Middle frontal gyrus (tissue), 1 donor: ENCODE measurements around the gene JMJD8.
A peak's percentile ranks its signal among the peaks of the same experiment; 100 is the strongest.

Source experiments
- DNase-seq: peaks from one replicate; pipeline ENCODE4 v3.0.0-alpha.2; 2015; ENCODE audit warnings: low spot score; ENCODE audit errors: extremely low spot score

The JMJD8 gene

DNA sequence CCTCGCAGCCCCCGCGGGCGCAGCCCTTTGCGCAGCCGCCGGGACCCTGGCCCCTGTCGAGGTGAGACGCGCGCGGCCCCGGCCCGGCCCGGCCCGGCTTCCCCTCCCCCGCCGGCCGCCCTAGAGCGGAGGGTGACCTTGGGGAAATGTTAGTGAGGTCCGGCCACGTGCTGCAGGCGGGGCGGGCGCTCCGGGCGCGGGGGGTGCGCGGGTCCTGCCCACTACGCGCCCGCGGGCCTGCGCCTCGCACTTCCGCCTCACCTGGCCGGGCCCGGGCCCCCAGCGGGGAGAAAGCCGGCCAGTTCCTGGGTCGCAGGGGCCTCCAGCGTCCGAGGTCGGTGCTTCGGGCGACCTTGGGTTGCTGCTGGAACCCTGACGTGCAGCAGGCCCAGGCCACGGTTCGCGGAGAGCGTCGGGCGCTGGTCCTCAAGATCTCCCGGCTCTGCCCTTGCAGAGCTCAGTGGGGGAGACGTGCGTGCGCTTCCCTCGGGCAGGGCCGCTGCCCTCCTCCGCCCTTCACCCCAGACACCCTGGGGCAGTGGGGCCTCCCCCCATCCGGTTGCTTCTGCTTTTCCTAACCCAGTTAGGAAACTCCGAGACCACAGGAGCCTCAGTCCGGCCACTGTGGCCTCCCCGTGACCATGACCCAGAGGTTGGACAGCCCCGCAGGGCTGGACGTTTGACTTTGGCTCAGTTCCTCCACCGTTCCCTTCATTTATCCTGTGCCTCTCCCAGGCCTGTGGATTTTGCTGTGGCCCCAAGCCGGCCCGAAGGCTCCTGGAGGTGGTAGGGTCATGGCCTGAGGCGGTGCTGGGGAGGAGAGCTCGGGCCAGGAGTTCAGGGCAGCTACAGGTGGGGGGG is 41.7 kb downstream of the JMJD8 start:
- no peak for DNase-seq

DNA sequence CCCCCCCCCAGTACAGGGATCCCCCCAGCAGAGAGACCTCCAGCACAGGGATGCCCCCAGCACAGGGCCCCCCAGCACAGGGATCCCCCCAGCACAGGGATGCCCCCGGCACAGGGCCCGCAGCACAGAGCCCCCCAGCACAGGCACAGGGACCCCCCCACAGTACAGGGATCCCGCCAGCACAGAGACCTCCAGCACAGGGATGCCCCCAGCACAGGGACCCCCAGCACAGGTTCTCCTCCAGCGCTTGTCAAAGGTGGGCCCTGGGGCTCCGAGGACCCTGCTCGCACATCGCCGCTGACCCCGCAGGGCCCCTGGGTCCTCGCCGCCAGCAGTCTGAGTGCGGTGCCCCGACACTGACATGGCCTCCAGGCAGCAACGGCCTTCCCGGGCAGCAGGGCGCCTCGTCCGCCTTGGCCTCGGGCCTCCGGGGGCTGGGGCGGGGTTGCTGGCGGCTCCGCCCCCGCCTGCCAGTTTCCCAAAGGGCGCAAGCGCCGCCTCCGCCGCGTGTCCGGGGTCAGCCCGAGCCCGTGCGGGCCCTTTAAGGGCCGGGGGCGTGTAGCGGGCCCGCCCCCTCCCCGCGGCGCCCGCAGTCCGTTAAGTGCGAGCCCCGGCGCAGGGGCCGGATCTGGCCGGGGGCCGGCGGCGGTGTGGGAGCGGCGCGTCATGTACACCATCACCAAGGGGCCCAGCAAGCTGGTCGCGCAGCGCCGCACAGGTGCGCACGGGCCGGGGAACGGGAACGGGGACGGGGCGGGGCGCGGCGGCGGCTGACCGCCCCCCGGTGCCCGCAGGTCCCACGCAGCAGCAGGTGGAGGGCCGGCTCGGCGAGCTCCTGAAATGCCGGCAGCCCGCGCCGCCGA is 42.6 kb downstream of the JMJD8 start, which contains the start of gene MCRIP2:
MCRIP2 (plus strand) TSS at position 503 of the 863 bp plus-strand sequence; CDS start at position 667, 164 bp downstream.
- DNase-seq, result peak; percentile 47

DNA sequence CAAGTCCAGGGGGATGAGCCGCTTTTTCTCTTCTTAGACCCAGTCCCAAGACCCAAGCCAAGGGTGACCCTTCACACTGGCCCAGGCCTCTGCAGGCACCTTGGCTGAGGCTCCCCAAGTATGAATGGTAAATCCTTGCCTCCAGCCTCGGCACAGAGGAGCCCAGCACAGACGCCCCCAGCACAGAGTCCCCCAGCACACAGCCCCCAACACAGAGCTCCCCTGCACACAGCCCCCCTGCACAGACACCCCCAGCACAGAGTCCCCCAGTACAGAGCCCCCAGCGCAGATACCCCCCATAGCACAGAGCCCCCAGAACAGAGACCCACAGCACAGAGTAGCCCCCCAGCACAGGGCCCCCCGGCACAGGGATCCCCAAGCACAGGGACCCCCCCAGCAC is 43.5 kb downstream of the JMJD8 start:
- DNase-seq, result no peak

DNA sequence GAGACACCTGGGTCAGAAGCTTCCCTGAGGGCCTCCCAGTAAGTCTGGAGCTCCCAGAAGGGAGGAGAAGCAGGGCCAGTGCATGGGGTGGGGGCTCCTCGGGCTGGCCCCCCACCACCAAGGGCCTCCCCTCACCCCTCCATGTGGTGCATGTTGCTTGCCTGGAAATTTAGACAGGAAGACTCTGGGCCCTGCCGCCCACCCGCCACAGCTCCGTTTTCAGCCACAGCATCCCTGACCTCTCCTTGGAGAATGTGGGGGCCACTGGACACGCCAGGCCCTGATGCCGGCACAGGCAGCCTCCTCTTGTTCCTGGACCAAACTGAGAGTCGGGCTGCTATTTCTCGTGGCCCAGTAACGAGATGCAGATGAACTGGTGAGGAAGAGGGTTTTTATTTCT is 45.3 kb downstream of the JMJD8 start:
- no peak for DNase-seq

DNA sequence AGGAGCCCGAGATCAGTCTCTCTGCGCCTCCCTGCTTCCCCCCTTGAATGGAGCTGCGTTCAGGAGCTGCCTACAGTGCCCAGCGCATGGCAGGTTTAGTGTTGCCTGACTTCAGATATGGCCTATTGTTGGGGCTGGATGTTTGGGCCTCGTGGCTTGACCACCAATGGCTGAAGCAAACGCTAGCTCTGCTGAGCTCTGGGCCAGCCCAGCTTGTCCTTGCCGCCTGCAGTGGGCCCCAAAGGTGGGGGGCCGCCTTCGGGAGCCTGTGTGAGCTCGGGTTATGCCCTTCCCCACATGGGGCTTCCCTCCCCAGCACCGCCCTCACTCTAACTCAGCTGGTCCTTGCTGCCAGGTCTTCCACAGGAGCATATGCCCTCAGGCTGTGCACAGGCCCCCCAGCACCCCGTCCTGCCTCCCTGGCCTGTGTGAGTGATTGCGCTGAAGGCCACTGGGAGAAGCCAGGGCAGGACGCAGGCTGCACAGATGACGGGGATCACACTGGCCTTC is 46.0 kb downstream of the JMJD8 start:
- DNase-seq, result no peak

DNA sequence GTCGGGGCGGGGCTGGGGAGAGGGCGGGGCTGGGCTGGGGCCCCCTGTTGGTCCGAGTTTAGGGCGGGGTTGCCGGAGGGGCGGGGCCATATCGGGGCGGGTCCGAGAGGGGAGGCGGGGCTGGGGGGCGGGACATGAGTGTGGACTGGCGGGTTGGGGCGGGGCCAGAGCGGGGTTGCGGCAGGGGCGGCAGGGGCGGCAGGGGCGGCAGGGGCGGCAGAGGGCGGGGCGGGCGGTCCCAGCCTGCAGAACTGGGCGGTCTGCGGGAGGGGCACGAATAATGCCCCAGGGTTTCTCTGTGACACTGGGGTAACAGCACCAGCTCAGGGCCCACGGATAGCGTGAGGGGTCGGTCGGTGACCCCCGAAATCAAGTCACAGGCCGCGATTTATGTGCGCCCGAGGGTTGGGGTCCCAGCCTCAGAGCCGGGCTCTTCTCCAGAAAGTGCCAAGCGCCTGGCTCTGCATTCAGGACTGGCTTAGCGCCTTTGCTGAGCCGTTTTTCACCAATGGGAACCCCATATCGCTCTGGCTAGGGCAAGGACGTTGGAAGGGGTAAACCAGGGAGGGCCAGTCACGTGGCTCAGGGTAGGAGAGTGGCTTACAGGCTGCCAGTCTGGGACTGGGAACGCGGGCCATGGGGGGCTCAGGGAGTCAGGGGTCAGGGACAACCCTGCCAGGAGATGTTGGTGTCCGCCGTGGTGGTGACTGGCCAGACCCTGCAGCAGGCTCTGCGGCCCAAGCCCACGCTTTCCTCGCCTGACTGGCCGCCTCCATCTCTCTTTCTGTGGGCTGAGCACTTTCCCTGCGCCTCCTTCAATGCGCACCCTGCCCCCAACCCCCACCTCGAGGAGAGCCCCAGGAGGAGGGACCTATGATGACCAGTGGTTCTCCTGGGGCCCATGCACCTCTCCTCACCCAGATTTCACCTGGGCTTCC is 46.8 kb downstream of the JMJD8 start:
- DNase-seq, result no peak

DNA sequence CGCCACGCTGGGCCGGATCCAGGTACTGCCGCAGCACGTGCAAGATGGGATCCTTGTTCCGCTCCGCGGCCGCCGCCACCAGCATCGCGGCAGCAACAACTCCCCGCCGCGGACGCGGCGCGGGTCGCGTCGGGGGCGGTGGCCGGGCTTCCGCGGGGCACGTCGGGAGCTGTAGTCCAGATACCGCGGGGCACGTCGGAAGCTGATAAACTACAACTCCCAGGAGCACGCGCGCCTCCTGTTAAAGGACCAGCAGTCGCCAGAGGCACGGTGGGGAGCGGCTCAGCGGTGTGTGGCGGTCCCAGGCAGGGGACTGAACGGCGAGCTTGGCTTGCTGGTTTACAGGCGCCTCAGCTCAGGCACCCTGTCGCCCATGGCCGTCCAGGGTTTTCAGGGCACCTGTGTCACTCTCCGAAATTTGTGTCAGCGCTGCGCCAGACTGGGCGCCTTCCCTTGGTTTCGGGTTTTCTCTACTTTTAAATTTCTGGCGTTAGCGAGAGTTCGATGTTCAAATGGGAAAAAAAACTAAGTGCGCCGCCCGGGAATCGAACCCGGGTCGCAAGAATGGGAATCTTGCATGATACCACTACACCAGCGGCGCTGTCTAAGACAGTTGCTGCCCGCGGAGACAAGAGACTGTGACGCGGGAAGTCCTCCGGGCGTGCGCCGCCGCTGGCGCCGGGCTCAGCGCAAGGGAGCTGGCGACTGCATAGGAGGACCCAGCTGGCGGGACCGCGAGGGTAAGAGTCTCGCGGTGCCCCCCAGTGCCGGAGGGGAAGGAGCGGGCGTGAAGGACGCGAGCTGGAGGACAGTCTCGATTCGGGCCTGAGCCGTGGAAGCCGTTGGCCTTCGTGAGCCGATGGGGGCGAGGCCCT is 47.7 kb downstream of the JMJD8 start, which contains the start of gene METTL26:
METTL26 (minus strand) TSS at position 100 of the 875 bp plus-strand sequence; CDS start at position 85, 15 bp downstream.
- peak; percentile 91 for DNase-seq

DNA sequence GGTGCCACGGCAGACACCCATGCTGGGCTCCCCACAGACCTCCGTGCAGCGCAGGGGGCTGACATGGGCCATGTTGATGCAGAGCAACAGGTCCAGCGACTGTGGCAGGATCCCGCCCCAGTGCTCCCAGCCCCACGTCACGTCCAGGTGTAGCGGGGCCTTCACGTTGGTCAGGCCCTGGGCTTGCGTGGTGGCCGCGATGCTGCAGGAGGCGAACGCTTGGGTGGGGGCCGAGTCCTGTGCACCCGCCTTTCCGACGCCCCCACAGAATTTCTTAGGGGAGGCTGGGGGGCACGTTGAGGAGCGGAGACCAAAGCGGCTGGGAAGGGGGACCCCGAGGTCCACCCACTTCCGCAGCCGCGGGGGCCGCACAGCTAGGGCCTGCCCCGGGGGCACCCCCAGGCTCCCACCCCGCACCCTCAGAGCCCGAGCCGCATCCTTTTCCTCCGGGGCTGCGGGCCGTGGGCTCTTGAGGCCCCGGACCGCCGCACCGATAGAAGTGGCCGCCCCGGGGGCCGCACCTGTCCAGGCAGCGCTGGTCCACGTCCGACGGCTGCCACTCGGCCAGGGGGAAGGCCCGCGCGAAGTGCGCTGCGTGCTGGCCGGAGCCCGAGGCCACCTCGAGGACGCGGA is 48.4 kb downstream of the JMJD8 start:
- no peak for DNase-seq

DNA sequence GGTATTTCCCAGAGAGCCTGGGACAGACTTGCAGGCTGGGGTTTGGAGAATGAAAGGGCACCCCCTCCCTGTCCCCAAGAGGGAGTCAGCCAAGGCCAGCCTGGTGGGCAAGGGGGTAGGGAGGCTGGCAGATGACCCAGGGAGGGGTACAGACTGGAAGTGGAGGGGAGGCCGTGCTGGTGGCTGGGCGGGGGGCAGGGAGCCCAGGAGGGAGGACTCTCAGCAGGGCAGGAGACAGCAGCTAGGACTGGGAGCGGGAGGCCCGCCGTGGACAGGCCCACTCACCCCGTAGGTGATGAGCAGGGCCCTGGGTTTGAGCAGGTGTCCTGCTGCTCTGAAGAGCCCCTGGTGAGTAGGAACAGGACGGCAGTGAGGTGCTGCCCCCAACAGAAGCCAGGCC is 49.1 kb downstream of the JMJD8 start:
- DNase-seq, result no peak

DNA sequence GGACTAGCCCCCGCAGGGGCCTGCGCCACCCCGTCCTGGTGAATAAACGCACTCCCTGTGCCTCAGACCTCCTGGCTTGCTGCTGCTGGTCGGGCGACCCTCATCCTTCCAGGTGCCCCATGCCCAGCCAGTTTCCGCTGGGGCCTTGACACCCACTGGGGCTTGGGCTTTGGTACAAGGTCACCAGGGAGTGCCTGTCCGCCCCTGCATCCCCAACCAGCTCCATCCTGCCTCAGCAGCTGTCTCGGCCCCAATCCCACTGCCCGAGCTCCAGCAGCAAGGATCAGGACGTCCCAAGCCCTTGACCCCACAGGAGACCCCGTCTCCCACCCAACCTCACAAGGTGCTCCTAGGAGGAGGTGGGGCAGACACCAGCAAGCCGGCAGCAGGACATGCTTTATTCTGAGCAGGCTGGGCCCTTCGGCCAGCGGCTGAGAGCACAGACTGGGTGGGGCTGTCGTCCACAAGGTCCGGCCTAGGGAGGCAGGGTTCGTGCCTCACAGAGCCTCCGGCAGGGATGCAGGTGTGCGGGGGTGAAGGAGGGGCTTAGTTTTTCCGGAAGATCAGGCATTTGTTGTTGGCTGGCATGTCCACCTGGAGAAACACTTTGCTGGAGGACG is 50.0 kb downstream of the JMJD8 start:
- no peak for DNase-seq

DNA sequence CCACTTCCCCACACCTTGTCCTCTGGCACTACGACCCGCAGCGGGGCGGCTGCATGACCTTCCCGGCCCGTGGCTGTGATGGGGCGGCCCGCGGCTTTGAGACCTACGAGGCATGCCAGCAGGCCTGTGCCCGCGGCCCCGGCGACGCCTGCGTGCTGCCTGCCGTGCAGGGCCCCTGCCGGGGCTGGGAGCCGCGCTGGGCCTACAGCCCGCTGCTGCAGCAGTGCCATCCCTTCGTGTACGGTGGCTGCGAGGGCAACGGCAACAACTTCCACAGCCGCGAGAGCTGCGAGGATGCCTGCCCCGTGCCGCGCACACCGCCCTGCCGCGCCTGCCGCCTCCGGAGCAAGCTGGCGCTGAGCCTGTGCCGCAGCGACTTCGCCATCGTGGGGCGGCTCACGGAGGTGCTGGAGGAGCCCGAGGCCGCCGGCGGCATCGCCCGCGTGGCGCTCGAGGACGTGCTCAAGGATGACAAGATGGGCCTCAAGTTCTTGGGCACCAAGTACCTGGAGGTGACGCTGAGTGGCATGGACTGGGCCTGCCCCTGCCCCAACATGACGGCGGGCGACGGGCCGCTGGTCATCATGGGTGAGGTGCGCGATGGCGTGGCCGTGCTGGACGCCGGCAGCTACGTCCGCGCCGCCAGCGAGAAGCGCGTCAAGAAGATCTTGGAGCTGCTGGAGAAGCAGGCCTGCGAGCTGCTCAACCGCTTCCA is 50.6 kb downstream of the JMJD8 start:
- DNase-seq, result no peak

DNA sequence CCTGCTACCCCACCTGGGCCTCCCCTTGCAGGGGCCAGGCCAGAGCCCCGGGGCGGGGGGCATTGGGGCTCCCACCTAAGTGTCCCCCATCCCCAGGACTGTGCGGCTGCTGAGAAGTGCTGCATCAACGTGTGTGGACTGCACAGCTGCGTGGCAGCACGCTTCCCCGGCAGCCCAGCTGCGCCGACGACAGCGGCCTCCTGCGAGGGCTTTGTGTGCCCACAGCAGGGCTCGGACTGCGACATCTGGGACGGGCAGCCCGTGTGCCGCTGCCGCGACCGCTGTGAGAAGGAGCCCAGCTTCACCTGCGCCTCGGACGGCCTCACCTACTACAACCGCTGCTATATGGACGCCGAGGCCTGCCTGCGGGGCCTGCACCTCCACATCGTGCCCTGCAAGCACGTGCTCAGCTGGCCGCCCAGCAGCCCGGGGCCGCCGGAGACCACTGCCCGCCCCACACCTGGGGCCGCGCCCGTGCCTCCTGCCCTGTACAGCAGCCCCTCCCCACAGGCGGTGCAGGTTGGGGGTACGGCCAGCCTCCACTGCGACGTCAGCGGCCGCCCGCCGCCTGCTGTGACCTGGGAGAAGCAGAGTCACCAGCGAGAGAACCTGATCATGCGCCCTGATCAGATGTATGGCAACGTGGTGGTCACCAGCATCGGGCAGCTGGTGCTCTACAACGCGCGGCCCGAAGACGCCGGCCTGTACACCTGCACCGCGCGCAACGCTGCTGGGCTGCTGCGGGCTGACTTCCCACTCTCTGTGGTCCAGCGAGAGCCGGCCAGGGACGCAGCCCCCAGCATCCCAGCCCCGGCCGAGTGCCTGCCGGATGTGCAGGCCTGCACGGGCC is 51.4 kb downstream of the JMJD8 start:
- DNase-seq, result no peak

DNA sequence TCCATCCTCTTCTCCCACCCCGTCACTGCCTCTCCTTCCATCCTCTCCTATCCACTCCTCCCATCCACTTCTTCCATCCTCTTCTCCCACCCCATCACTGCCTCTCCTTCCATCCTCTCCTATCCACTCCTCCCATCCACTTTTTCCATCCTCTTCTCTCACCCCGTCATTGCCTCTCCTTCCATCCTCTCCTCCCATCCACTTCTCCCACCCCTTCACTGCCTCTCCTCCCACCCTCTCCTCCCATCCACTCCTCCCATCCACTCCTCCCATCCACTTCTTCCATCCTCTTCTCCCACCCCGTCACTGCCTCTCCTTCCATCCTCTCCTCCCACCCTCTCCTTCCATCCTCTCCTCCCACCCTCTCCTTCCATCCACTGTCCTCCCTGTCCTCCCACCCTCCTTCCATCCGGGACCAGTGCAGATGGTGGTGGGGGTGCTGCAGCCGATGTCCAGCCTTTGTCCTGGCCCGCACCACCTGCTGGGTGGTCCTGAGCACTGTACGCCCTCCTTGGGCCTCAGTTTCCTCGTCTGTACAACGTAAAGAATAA is 52.3 kb downstream of the JMJD8 start:
- no peak for DNase-seq
